PFSK-1 (cell line): ENCODE results near the gene PRPF38A.

Experiments used
- FOXP2 ChIP-seq: optimal IDR thresholded peaks from 2 replicates; pipeline ENCODE3; 2011; ENCODE audit warnings: borderline replicate concordance, control low read depth, inconsistent platforms; ENCODE audit not compliant: insufficient read depth; ENCODE audit errors: extremely low read length, extremely low read depth
- POLR2AphosphoS5 ChIP-seq: IDR thresholded peaks from 2 replicates; pipeline ENCODE4 v1.6.1; 2012; ENCODE audit warnings: low read depth, mild to moderate bottlenecking, control low read depth, low read length, moderate library complexity
- SIN3A ChIP-seq: IDR thresholded peaks from 2 replicates; pipeline ENCODE4 v1.6.1; 2012; ENCODE audit warnings: mild to moderate bottlenecking, low read length, moderate library complexity, borderline replicate concordance; ENCODE audit not compliant: insufficient read depth
- TAF1 ChIP-seq: IDR thresholded peaks from 2 replicates; pipeline ENCODE4 v1.6.1; 2012; ENCODE audit warnings: low read length, control low read depth, borderline replicate concordance; ENCODE audit not compliant: insufficient read depth
- TF ChIP-seq, protein P1 (sequence below), 2 experiments: IDR thresholded peaks; 2 replicates each; pipeline versions ENCODE4 v1.6.1 to v1.8.0; 2011 to 2012; ENCODE audit warnings: low read depth in 2 of 2, low read length in 2 of 2, control low read depth in 1 of 2, inconsistent platforms in 1 of 2, mild to moderate bottlenecking in 1 of 2, moderate library complexity in 1 of 2; ENCODE audit not compliant: insufficient read depth in 1 of 2

PRPF38A gene

DNA sequence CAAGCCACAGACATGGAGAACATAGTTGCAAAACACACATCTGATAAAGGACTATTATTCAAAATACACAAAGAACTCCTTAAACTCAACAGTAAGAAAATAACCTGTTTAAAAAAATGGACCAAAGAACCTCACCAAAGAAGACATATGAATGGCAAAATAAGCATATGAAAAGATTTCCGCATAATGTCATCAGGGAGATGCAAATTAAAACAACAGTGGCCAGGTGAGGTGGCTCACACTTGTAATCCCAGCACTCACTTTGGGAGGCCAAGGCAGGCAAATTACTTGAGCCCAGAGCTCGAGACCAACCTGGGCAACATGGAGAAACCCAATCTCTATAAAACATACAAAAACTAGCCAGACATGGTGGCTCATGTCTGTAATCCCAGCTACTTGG is 50.4 kb downstream of the PRPF38A start:
- TF ChIP-seq POLR2AphosphoS5 (no peak), SIN3A (no peak)

GRCh38 chr1:52455686-52456085 is 51.3 kb downstream of the PRPF38A start:
- TF ChIP-seq POLR2AphosphoS5, result no peak
- TF ChIP-seq TAF1, result no peak
- no peak for TF ChIP-seq FOXP2
- no peak for TF ChIP-seq SIN3A
- TF ChIP-seq, protein P1, sequence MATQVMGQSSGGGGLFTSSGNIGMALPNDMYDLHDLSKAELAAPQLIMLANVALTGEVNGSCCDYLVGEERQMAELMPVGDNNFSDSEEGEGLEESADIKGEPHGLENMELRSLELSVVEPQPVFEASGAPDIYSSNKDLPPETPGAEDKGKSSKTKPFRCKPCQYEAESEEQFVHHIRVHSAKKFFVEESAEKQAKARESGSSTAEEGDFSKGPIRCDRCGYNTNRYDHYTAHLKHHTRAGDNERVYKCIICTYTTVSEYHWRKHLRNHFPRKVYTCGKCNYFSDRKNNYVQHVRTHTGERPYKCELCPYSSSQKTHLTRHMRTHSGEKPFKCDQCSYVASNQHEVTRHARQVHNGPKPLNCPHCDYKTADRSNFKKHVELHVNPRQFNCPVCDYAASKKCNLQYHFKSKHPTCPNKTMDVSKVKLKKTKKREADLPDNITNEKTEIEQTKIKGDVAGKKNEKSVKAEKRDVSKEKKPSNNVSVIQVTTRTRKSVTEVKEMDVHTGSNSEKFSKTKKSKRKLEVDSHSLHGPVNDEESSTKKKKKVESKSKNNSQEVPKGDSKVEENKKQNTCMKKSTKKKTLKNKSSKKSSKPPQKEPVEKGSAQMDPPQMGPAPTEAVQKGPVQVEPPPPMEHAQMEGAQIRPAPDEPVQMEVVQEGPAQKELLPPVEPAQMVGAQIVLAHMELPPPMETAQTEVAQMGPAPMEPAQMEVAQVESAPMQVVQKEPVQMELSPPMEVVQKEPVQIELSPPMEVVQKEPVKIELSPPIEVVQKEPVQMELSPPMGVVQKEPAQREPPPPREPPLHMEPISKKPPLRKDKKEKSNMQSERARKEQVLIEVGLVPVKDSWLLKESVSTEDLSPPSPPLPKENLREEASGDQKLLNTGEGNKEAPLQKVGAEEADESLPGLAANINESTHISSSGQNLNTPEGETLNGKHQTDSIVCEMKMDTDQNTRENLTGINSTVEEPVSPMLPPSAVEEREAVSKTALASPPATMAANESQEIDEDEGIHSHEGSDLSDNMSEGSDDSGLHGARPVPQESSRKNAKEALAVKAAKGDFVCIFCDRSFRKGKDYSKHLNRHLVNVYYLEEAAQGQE (IDR thresholded peaks at IDR 0.05; ENCODE audit: insufficient read depth in 1 of 2, low read depth in 2 of 2, low read length in 2 of 2), result no peak

DNA sequence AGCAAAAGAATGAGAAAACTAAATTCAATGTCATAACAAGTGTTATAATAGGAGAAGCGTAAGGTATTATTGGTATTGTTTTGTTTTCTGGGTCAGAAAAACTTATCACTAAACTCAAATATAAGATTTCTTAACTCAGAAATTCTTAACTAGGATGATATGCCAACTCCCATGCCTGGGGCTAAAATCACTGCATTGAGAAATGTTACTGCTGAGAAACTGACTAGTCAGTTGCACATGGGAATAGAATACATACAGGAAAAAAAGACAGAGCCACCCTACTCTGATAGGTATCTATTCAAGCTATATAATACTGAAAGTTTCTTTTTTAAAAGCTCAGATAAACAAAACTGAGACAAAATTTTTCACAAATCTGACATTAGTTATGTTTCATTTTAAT is 56.3 kb downstream of the PRPF38A start:
- TF ChIP-seq TAF1 (no peak), SIN3A (no peak), POLR2AphosphoS5 (no peak), FOXP2 (no peak)
- TF ChIP-seq, protein P1 (IDR thresholded peaks at IDR 0.05; ENCODE audit: insufficient read depth in 1 of 2, low read depth in 2 of 2, low read length in 2 of 2), result no peak

- TF ChIP-seq TAF1 (no peak), POLR2AphosphoS5 (no peak), SIN3A (no peak), FOXP2 (no peak)
- TF ChIP-seq, protein P1 (IDR thresholded peaks at IDR 0.05; ENCODE audit: insufficient read depth in 1 of 2, low read depth in 2 of 2, low read length in 2 of 2), result no peak
Measured at GRCh38 chr1:52461821-52462220, 57.4 kb downstream of the PRPF38A start.

- TF ChIP-seq SIN3A (no peak), TAF1 (no peak)
- TF ChIP-seq, protein P1 (IDR thresholded peaks at IDR 0.05; ENCODE audit: insufficient read depth in 1 of 2, low read depth in 2 of 2, low read length in 2 of 2), result no peak
Measured at GRCh38 chr1:52463891-52464290, 59.5 kb downstream of the PRPF38A start.
